ENCODE measurements around the gene GGACT. TPM values are rescaled to one million over a fixed set of nuclear protein-coding genes. Genes with fewer than 3 reads are reported as not detected.

Gene GGACT
- total RNA-seq, 2 donors from 2014 or later: 4.9 to 17.8 TPM

DNA sequence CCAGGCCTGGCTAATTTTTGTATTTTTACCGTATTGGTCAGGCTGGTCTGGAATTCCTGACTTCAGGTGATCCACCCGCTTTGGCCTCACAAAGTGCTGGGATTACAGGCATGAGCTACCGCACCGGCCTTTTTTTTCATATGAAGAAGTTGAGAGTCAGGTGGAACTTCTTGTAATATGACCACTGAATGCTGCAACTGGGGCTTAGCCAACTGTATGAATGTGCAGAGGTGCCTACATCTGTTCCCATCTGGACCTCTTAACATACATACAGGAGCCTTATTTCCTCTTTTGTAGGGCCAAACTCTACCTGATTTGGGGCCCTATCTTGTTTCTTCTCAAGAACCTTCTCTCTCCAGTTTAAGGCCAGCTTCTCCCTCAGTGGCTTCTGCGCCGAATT, 11.9 kb upstream of the GGACT start:
- TF ChIP-seq POLR2A (IDR thresholded peaks at IDR 0.05): no peak
- TF ChIP-seq, protein P1, sequence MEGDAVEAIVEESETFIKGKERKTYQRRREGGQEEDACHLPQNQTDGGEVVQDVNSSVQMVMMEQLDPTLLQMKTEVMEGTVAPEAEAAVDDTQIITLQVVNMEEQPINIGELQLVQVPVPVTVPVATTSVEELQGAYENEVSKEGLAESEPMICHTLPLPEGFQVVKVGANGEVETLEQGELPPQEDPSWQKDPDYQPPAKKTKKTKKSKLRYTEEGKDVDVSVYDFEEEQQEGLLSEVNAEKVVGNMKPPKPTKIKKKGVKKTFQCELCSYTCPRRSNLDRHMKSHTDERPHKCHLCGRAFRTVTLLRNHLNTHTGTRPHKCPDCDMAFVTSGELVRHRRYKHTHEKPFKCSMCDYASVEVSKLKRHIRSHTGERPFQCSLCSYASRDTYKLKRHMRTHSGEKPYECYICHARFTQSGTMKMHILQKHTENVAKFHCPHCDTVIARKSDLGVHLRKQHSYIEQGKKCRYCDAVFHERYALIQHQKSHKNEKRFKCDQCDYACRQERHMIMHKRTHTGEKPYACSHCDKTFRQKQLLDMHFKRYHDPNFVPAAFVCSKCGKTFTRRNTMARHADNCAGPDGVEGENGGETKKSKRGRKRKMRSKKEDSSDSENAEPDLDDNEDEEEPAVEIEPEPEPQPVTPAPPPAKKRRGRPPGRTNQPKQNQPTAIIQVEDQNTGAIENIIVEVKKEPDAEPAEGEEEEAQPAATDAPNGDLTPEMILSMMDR (IDR thresholded peaks at IDR 0.05): no peak
- Histone ChIP-seq H3K4me1 (no peaks in the 10 kb centered on the region), H3K27ac (no peak overlapping the region), H3K9me3 (no peaks in the 10 kb centered on the region), H3K27me3 (no peaks in the 10 kb centered on the region), H3K36me3 (replicated peaks in 1 of 2; ENCODE audit: insufficient read depth in 1 of 2, low read depth in 2 of 2) (no peaks in the 10 kb centered on the region), H3K4me3 (no peak overlapping the region)
- intact Hi-C loops (cut with DNase I): no loop called here
- 91 to 93% methylated on average over 6 of the region's 6 CpGs for WGBS, 2 donors
- DNase-seq (no peak), ATAC-seq (no peak)

DNA sequence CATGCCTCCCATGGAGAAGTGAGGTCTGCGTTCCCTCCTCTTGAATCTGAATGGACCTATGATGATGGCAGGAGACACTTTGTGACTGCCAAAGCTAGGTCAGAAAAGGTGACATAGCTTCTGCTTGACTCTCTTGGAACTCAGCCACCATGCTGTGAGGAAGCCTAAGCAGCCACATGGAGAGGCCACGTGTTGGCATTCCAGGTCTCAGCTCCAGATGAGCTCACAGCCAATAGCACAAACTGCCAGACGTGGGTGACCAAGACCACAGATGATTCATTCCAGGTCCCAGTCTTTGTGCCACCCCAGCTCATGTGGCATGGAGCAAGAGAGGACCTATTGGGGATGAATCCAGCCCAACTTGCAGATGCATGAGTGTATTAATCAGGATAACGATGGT, 8.7 kb upstream of the GGACT start:
- Histone ChIP-seq H3K27me3 (no peaks in the 10 kb centered on the region), H3K36me3 (replicated peaks in 1 of 2; ENCODE audit: insufficient read depth in 1 of 2, low read depth in 2 of 2) (no peaks in the 10 kb centered on the region), H3K4me3 (no peak overlapping the region), H3K27ac (no peak overlapping the region), H3K9me3 (no peaks in the 10 kb centered on the region), H3K4me1 (no peaks in the 10 kb centered on the region)
- no peak for ATAC-seq
- DNase-seq: no peak
- 98 to 100% methylated on average over 2 to 4 of the region's 4 CpGs for WGBS, 2 donors
- intact Hi-C loops (cut with DNase I): no loop called here
- TF ChIP-seq POLR2A (IDR thresholded peaks at IDR 0.05): no peak
- TF ChIP-seq, protein P1 (IDR thresholded peaks at IDR 0.05): no peak

DNA sequence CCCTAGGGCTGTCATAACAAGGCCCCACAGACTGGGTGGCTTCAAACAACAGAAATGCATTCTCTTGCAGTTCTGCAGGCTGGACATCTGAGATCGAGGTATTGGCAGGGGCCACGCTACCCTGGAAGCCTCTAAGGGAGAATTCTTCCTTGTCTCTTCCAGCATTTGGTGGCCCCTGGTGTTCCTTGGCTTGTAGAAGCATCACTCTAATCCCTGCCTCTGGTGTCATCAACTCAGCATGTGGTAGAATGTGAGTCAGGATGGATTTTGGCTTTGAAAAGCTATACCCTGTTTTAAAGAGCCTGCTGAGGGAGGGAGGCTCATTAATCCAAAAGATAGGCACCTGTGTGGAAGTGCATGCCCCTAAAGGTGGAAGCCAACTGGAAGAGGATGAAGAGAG, 7.9 kb upstream of the GGACT start:
- Histone ChIP-seq H3K9me3 (no peaks in the 10 kb centered on the region), H3K4me3 (no peak overlapping the region), H3K4me1 (no peaks in the 10 kb centered on the region), H3K36me3 (replicated peaks in 1 of 2; ENCODE audit: insufficient read depth in 1 of 2, low read depth in 2 of 2) (no peaks in the 10 kb centered on the region), H3K27me3 (no peaks in the 10 kb centered on the region), H3K27ac (no peak overlapping the region)
- ATAC-seq: no peak
- 84 to 88% methylated on average over 2 of the region's 2 CpGs for WGBS, 2 donors
- TF ChIP-seq POLR2A (IDR thresholded peaks at IDR 0.05): no peak
- TF ChIP-seq, protein P1 (IDR thresholded peaks at IDR 0.05): no peak
- no peak for DNase-seq
- intact Hi-C loops (cut with DNase I): no loop called here

DNA sequence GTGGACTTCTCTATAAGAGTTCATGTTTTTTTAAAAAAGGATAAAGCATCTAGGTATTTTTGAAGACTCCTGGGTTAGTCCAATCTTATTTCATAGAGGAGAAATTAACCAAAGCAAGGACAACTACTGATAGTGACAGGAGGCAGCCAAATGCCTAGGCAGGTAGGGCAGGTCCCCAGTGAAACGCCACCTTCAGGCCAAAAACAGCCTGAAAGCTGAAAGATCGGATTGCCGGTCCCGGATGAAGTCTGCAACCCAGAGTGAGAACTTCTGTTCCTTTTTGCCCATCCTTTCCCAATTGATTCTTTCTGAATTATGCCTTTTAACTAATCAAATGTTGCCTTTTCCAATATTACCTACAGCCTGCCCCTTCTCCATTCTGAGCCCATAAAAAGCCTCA, 6.1 kb upstream of the GGACT start:
- H3K4me3 ChIP-seq: no peak overlapping the region
- 14 to 25% methylated on average over 4 of the region's 4 CpGs for WGBS, 2 donors
- H3K9me3 ChIP-seq: no peaks in the 10 kb centered on the region
- H3K36me3 ChIP-seq (replicated peaks in 1 of 2; ENCODE audit: insufficient read depth in 1 of 2, low read depth in 2 of 2): no peaks in the 10 kb centered on the region
- H3K27ac ChIP-seq: no peak overlapping the region
- ATAC-seq (peak; percentile 64), DNase-seq (peak; percentile 55 to 72 (median 58))
- no peaks in the 10 kb centered on the region for H3K4me1 ChIP-seq
- intact Hi-C loops (cut with DNase I): no loop called here
- TF ChIP-seq POLR2A (IDR thresholded peaks at IDR 0.05): no peak
- TF ChIP-seq, protein P1 (IDR thresholded peaks at IDR 0.05): peak; percentile 12 to 59 (median 49)
- H3K27me3 ChIP-seq: no peaks in the 10 kb centered on the region

DNA sequence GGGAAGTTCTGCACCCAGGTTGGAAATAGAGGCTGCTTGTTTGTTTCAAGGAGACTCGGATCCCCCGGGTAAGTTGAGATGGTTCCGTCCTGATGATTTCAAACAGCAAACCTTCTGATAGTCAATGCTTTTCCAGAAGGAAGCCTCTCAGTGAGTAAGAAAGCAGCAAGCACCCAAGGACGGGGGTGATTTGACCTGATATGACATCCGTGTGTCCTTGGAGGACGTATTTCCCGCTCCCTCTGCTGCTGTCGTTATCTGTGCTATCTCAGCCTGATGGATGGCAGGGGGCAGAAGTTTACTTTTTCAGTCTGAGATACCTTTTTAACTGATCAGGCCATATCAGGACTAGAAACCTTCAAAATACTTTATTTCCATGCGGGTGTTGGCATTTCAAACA, 5.7 kb upstream of the GGACT start:
- Histone ChIP-seq H3K4me3 (no peak overlapping the region), H3K27ac (no peak overlapping the region), H3K36me3 (replicated peaks in 1 of 2; ENCODE audit: insufficient read depth in 1 of 2, low read depth in 2 of 2) (no peaks in the 10 kb centered on the region), H3K27me3 (no peaks in the 10 kb centered on the region), H3K9me3 (no peaks in the 10 kb centered on the region), H3K4me1 (peaks cover under 1% of the 10 kb centered on the region)
- TF ChIP-seq, protein P1 (IDR thresholded peaks at IDR 0.05): no peak
- TF ChIP-seq POLR2A (IDR thresholded peaks at IDR 0.05): no peak
- intact Hi-C loops (cut with DNase I): no loop called here
- no peak for DNase-seq
- WGBS, 2 donors: 47 to 63% methylated on average over 9 of the region's 9 CpGs
- no peak for ATAC-seq

All from body of pancreas (tissue), 4 donors.